Glutamatergic neuron (in vitro differentiated cells): Measurements from ENCODE around the gene SLC7A1. TPM values are rescaled to one million over a fixed set of nuclear protein-coding genes. Genes with fewer than 3 reads are reported as not detected.

ENCODE experiments used
- DNase-seq: peaks from one replicate; pipeline ENCODE4 v3.0.0; 2022
- H3K27ac Mint-ChIP-seq: one replicate; pipeline ENCODE4 v1.8.0; 2020; ENCODE audit warnings: mild to moderate bottlenecking, mixed read lengths, inconsistent platforms; ENCODE audit not compliant: unreplicated experiment
- H3K27me3 Mint-ChIP-seq: one replicate; pipeline ENCODE4 v1.8.0; 2020; ENCODE audit warnings: mild to moderate bottlenecking, moderate library complexity, mixed read lengths, inconsistent platforms; ENCODE audit not compliant: unreplicated experiment
- H3K36me3 Mint-ChIP-seq: one replicate; pipeline ENCODE4 v1.8.0; 2020; ENCODE audit warnings: mild to moderate bottlenecking, mixed read lengths, inconsistent platforms; ENCODE audit not compliant: unreplicated experiment
- H3K4me1 Mint-ChIP-seq: one replicate; pipeline ENCODE4 v1.8.0; 2020; ENCODE audit warnings: mild to moderate bottlenecking, low read depth, mixed read lengths, inconsistent platforms; ENCODE audit not compliant: unreplicated experiment
- H3K4me3 Mint-ChIP-seq: one replicate; pipeline ENCODE4 v1.8.0; 2020; ENCODE audit warnings: mild to moderate bottlenecking, mixed read lengths, inconsistent platforms; ENCODE audit not compliant: unreplicated experiment
- H3K9me3 Mint-ChIP-seq: one replicate; pipeline ENCODE4 v1.8.0; 2020; ENCODE audit warnings: mild to moderate bottlenecking, moderate library complexity, mixed read lengths, inconsistent platforms; ENCODE audit not compliant: unreplicated experiment
- total RNA-seq: library from RNA; stranded (reverse); fragmentation: NEBNext Ultra II Directional; extraction: Animal tissue kit (Norgen Biotek cat#: 25700); gene quantifications from one replicate; pipeline ENCODE4 v1.2.1, GENCODE V29; 2021; ENCODE audit not compliant: unreplicated experiment
- TF ChIP-seq, protein P1 (sequence below): fragments of 200-600 bp; sonication (generic); IDR thresholded peaks from one replicate; pipeline ENCODE4 v1.5.0; 2021; ENCODE audit not compliant: partially characterized antibody, unreplicated experiment

SLC7A1 gene
- total RNA-seq, 1 donor from 2014 or later, result 89.8 TPM

DNA sequence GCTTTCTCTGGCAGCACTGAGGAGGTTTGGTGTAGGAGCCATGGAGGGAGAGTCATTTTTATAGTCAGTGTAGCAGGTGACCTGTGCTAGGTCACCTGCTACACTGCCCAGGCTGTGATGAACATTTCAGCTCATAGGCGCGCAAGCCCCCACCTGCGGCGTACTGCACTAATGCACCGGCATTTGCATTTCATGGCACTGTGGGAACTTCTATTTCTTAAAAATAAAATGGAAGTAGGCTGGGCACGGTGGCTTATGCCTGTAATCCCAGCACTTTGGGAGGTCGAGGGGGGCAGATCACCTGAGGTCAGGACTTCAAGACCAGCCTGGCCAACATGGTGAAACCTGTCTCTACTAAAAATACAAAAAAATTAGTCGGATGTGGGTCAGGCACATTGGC lies 101.0 kb downstream of the SLC7A1 start:
- TF ChIP-seq, protein P1, sequence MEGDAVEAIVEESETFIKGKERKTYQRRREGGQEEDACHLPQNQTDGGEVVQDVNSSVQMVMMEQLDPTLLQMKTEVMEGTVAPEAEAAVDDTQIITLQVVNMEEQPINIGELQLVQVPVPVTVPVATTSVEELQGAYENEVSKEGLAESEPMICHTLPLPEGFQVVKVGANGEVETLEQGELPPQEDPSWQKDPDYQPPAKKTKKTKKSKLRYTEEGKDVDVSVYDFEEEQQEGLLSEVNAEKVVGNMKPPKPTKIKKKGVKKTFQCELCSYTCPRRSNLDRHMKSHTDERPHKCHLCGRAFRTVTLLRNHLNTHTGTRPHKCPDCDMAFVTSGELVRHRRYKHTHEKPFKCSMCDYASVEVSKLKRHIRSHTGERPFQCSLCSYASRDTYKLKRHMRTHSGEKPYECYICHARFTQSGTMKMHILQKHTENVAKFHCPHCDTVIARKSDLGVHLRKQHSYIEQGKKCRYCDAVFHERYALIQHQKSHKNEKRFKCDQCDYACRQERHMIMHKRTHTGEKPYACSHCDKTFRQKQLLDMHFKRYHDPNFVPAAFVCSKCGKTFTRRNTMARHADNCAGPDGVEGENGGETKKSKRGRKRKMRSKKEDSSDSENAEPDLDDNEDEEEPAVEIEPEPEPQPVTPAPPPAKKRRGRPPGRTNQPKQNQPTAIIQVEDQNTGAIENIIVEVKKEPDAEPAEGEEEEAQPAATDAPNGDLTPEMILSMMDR, result no peak
- H3K27me3 Mint-ChIP-seq, result peaks cover 17% of the 10 kb centered on the region
- no peak for DNase-seq
- H3K36me3 Mint-ChIP-seq, result no peaks in the 10 kb centered on the region
- H3K9me3 Mint-ChIP-seq, result peaks cover 18% of the 10 kb centered on the region
- no peak overlapping the region for H3K4me3 Mint-ChIP-seq
- no peak overlapping the region for H3K27ac Mint-ChIP-seq
- peaks cover 34% of the 10 kb centered on the region for H3K4me1 Mint-ChIP-seq

DNA sequence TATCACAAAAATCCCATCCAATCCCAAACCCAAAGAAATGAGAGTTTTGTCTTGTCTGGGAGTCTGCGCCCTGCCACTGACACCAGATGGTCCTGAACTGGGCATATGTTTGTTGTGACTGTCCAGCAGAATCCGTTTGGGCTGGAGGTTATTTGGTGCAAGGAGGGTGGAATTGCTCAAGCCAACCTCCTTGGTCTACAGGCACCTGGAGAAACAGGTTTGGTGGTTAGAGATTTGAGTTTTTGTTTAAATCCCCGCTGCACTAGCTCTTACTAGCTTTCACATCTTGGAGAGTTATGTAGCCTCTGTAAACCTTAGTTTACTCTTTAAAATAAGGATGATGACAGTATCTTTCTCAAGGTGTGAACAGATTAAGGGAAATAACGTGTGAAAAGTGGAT lies 101.7 kb downstream of the SLC7A1 start:
- H3K9me3 Mint-ChIP-seq, result peaks cover 18% of the 10 kb centered on the region

DNA sequence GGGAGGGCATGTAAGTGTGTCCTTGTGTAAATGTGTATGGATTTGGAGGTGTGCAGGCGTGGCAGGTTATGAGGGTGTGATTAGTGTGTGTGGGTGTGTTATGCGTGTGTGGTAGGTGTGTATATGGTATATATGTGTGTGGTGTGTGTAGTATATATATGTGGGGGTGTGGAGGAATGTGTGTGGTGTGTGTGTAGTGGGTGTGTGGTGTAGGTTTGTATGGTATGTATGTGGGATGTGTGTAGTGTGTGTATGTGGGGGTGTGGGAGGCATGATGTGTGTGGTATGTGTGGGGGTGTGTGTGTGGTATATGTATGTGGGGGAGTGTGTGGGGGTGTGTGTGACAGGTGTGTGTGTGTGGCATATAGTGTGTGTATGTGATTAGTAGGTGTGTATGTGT lies 104.2 kb downstream of the SLC7A1 start:
- H3K27ac Mint-ChIP-seq, result no peak overlapping the region
- H3K9me3 Mint-ChIP-seq, result peaks cover 8% of the 10 kb centered on the region
- peaks cover 4% of the 10 kb centered on the region for H3K27me3 Mint-ChIP-seq
- no peak overlapping the region for H3K4me3 Mint-ChIP-seq
- peaks cover 3% of the 10 kb centered on the region for H3K36me3 Mint-ChIP-seq
- TF ChIP-seq, protein P1, result no peak
- peaks cover 22% of the 10 kb centered on the region for H3K4me1 Mint-ChIP-seq
- DNase-seq, result no peak

More for the DNA sequence above, 101.7 kb downstream of the SLC7A1 start:
- DNase-seq, result no peak
- Mint-ChIP-seq H3K4me3 (no peak overlapping the region), H3K36me3 (peaks cover under 1% of the 10 kb centered on the region), H3K27ac (peak overlapping the region; percentile 44), H3K27me3 (peaks cover 17% of the 10 kb centered on the region), H3K4me1 (peaks cover 37% of the 10 kb centered on the region)
- TF ChIP-seq, protein P1, result no peak

DNA sequence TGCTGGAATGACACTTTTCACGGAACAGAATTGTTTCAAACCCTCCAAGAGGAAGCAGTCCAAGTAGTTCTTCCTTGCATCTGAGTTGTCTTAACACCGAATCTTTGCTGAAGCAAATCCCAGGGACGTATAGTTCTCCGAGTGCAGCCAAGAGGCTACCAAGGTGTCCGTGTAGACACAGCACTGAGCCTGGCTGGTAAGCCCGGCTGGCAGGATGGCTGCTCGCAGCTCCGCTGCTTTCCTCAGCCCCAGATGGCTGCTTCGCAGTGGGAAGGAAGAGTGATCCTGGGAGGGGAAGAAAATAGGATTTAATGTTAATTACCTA lies 105.0 kb downstream of the SLC7A1 start:
- H3K27me3 Mint-ChIP-seq, result peaks cover 3% of the 10 kb centered on the region
- no peak overlapping the region for H3K4me3 Mint-ChIP-seq
- peaks cover 4% of the 10 kb centered on the region for H3K9me3 Mint-ChIP-seq
- DNase-seq, result no peak
- H3K4me1 Mint-ChIP-seq, result peaks cover 17% of the 10 kb centered on the region
- TF ChIP-seq, protein P1, result no peak
- H3K36me3 Mint-ChIP-seq, result peaks cover 3% of the 10 kb centered on the region
- H3K27ac Mint-ChIP-seq, result no peak overlapping the region

DNA sequence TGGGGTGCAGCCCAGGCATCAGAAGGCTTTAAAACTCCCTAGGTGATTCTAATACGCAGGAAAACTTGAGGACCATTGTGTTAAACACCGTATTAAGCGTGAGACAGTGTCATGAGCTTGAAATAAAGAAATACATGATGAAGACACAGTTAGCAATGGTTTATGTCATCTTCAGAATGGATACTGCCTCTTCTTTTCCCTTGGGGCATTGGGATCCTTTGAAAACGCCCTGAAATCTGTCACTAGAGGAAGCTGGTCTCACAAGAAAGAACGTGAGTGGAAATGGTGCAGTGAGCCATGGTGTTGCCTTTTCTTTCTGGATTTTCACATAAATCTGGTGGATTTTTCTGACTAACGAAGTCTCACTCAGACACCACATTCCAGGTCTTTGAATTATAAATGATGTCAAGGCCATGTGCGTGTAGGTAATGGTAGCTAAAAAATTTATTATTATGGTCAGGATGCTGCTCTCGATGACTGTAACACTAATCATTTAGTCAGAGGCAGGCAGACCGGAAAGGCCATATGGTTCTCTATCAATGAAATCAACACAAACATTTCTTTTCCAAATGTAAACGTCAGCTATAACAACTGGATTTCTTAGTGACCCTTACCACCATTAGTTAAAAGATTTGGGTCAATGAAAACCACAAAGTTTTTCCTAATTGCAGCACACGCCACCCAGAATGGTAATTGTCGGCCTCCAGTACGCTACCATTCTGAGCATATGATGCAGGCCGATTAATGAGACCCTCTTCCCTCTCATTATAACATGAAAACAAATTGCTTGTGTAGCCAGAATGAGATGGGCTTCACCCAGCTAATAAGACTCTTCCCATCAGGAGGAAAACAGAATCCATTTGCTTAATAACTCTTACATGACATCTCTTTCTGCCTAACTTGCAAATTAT lies 105.6 kb downstream of the SLC7A1 start:
- Mint-ChIP-seq H3K4me3 (no peak overlapping the region), H3K27ac (no peak overlapping the region), H3K9me3 (peaks cover 4% of the 10 kb centered on the region)

More for the DNA sequence above, 105.6 kb downstream of the SLC7A1 start:
- Mint-ChIP-seq H3K4me1 (peaks cover 17% of the 10 kb centered on the region), H3K27me3 (peaks cover 3% of the 10 kb centered on the region), H3K36me3 (peaks cover 3% of the 10 kb centered on the region)
- no peak for DNase-seq
- TF ChIP-seq, protein P1, result no peak
